Measurements from ENCODE around the gene SLC38A3. TPM values are rescaled to one million over a fixed set of nuclear protein-coding genes. Genes with fewer than 3 reads are reported as not detected.
A peak's percentile ranks its signal among the peaks of the same experiment; 100 is the strongest.

The SLC38A3 gene
- total RNA-seq, 4 donors from 2014 or later = 0.11 to 0.39 TPM; not detected in 2

- Histone ChIP-seq H3K4me3 (peak overlapping the region; percentile 44 to 62 (median 50)), H3K9me3 (no peaks in the 10 kb centered on the region), H3K36me3 (peaks cover 0 to 20% (median 5%) of the 10 kb centered on the region in 4 donors), H3K4me1 (peaks cover 100% of the 10 kb centered on the region in 4 donors), H3K27ac (replicated peaks in 1 of 4) (peak overlapping the region; percentile 86 to 92 (median 90)), H3K27me3 (no peaks in the 10 kb centered on the region)
- WGBS = 2% methylated on average over 7 of the region's 25 CpGs
- TF ChIP-seq POLR2AphosphoS5 (IDR thresholded peaks at IDR 0.05) (peak; percentile 40 to 75), CTCF (IDR thresholded peaks at IDR 0.05) (peak; percentile 97 to 98 (median 98)), POLR2A (IDR thresholded peaks at IDR 0.05; ENCODE audit: low read depth) (no peak)
- peak; percentile 98 for DNase-seq (ENCODE audit: extremely low spot score)
- intact Hi-C loops (cut with DNase I) = loop anchor here (1.0 kb wide), 1 partner anchor 19 kb away; no protein-coding TSS in a partner anchor
Measured at GRCh38 chr3:50245831-50246516, 40.9 kb downstream of the SLC38A3 start.

- DNase-seq (ENCODE audit: extremely low spot score) = no peak
- H3K27me3 ChIP-seq = no peaks in the 10 kb centered on the region
- no peaks in the 10 kb centered on the region for H3K9me3 ChIP-seq
- H3K27ac ChIP-seq (replicated peaks in 1 of 4) = peak overlapping the region; percentile 86 to 92 (median 90)
- peaks cover 100% of the 10 kb centered on the region in 4 donors for H3K4me1 ChIP-seq
- TF ChIP-seq CTCF (IDR thresholded peaks at IDR 0.05) (peak in 2 of 3 experiments; percentile 1 to 6), EP300 (IDR thresholded peaks at IDR 0.05) (no peak), POLR2AphosphoS5 (IDR thresholded peaks at IDR 0.05) (no peak), POLR2A (IDR thresholded peaks at IDR 0.05; ENCODE audit: low read depth) (no peak)
- intact Hi-C loops (cut with DNase I) = loop anchor here (1.0 kb wide), 1 partner anchor 19 kb away; no protein-coding TSS in a partner anchor
- WGBS = 0% methylated on average over 1 of the region's 10 CpGs
- H3K4me3 ChIP-seq = peak overlapping the region; percentile 44 to 62 (median 50)
- peaks cover 0 to 26% (median 7%) of the 10 kb centered on the region in 4 donors for H3K36me3 ChIP-seq
Measured at GRCh38 chr3:50246517-50246954, 41.5 kb downstream of the SLC38A3 start.

GRCh38 chr3:50248387-50248786 lies 43.3 kb downstream of the SLC38A3 start:
- 0% methylated on average over 1 of the region's 3 CpGs for WGBS
- H3K27ac ChIP-seq (replicated peaks in 1 of 4) = peak overlapping the region; percentile 86 to 92 (median 90)

GRCh38 chr3:50249457-50249856 lies 44.4 kb downstream of the SLC38A3 start:
- H3K36me3 ChIP-seq = peaks cover 19 to 50% (median 34%) of the 10 kb centered on the region in 4 donors
- 93% methylated on average over 4 of the region's 5 CpGs for WGBS
- peak overlapping the region; percentile 86 to 92 (median 90) for H3K27ac ChIP-seq (replicated peaks in 1 of 4)
- intact Hi-C loops (cut with DNase I) = no loop called here
- DNase-seq (ENCODE audit: extremely low spot score) = no peak
- TF ChIP-seq POLR2AphosphoS5 (IDR thresholded peaks at IDR 0.05) = no peak
- TF ChIP-seq CTCF (IDR thresholded peaks at IDR 0.05) = no peak
- TF ChIP-seq EP300 (IDR thresholded peaks at IDR 0.05) = no peak
- no peak for TF ChIP-seq POLR2A (IDR thresholded peaks at IDR 0.05; ENCODE audit: low read depth)
- peaks cover 90 to 100% (median 95%) of the 10 kb centered on the region in 4 donors for H3K4me1 ChIP-seq
- no peaks in the 10 kb centered on the region for H3K27me3 ChIP-seq
- no peak overlapping the region for H3K4me3 ChIP-seq
- H3K9me3 ChIP-seq = no peaks in the 10 kb centered on the region

More at GRCh38 chr3:50248387-50248786, 43.3 kb downstream of the SLC38A3 start:
- no peak overlapping the region for H3K4me3 ChIP-seq
- TF ChIP-seq EP300 (IDR thresholded peaks at IDR 0.05) = no peak
- TF ChIP-seq POLR2AphosphoS5 (IDR thresholded peaks at IDR 0.05) = peak; percentile 51 to 63
- H3K4me1 ChIP-seq = peaks cover 94 to 100% (median 96%) of the 10 kb centered on the region in 4 donors
- intact Hi-C loops (cut with DNase I) = no loop called here
- H3K36me3 ChIP-seq = peaks cover 12 to 44% (median 24%) of the 10 kb centered on the region in 4 donors
- no peaks in the 10 kb centered on the region for H3K9me3 ChIP-seq
- no peaks in the 10 kb centered on the region for H3K27me3 ChIP-seq
- no peak for DNase-seq (ENCODE audit: extremely low spot score)

GRCh38 chr3:50250514-50250913 lies 45.4 kb downstream of the SLC38A3 start:
- Histone ChIP-seq H3K4me1 (peaks cover 90 to 100% (median 95%) of the 10 kb centered on the region in 4 donors), H3K4me3 (no peak overlapping the region), H3K9me3 (no peaks in the 10 kb centered on the region), H3K27me3 (no peaks in the 10 kb centered on the region), H3K27ac (replicated peaks in 1 of 4) (peak overlapping the region; percentile 38 to 92 (median 82)), H3K36me3 (peaks cover 22 to 59% (median 40%) of the 10 kb centered on the region in 4 donors)
- DNase-seq (ENCODE audit: extremely low spot score) = no peak
- TF ChIP-seq CTCF (IDR thresholded peaks at IDR 0.05) = no peak
- no peak for TF ChIP-seq POLR2AphosphoS5 (IDR thresholded peaks at IDR 0.05)
- TF ChIP-seq EP300 (IDR thresholded peaks at IDR 0.05) = no peak
- TF ChIP-seq POLR2A (IDR thresholded peaks at IDR 0.05; ENCODE audit: low read depth) = no peak
- 90% methylated on average over 4 of the region's 4 CpGs for WGBS
- intact Hi-C loops (cut with DNase I) = no loop called here
